HepG2 (cell line): Measurements from ENCODE around the gene PIEZO1. TPM values are rescaled to one million over a fixed set of nuclear protein-coding genes. Genes with fewer than 3 reads are reported as not detected.
A peak's percentile ranks its signal among the peaks of the same experiment; 100 is the strongest.

ENCODE experiments used
- AGO2 ChIP-seq: fragments of 200-400 bp; formaldehyde crosslinking; optimal IDR thresholded peaks from 2 replicates; pipeline ENCODE3; 2017; ENCODE audit warnings: mild to moderate bottlenecking, low read depth, low read length, moderate library complexity
- ARNT2 ChIP-seq: sonication (generic); formaldehyde crosslinking; IDR thresholded peaks from 2 replicates; pipeline ENCODE4 v1.8.0; 2022; ENCODE audit warnings: mild to moderate bottlenecking, low read depth, missing genetic modification reagents, moderate library complexity
- ATF6 ChIP-seq: sonication (generic); formaldehyde crosslinking; conservative IDR thresholded peaks from 2 replicates; pipeline ENCODE4 v1.4.0; 2020; ENCODE audit warnings: missing genetic modification reagents
- E2F5 ChIP-seq: sonication (generic); formaldehyde crosslinking; conservative IDR thresholded peaks from 2 replicates; pipeline ENCODE4 v1.4.0; 2020; ENCODE audit warnings: missing genetic modification reagents
- FOXO1 ChIP-seq: sonication (generic); formaldehyde crosslinking; IDR thresholded peaks from 2 replicates; pipeline ENCODE4 v1.4.0; 2020; ENCODE audit warnings: missing genetic modification reagents
- HCFC1 ChIP-seq: fragments of 150-350 bp; IDR thresholded peaks from 2 replicates; pipeline ENCODE4 v1.6.1; 2014; ENCODE audit warnings: low read depth, low read length
- HMGXB4 ChIP-seq, 2 experiments: sonication (generic) in 1 of 2; formaldehyde crosslinking in 1 of 2; IDR thresholded peaks; 2 replicates each; pipeline versions ENCODE4 v1.4.0 to v1.6.1; 2018 to 2020; ENCODE audit warnings: missing genetic modification reagents in 2 of 2, borderline replicate concordance in 1 of 2, low read depth in 1 of 2, mild to moderate bottlenecking in 1 of 2, missing biosample characterization in 1 of 2
- JDP2 ChIP-seq: sonication (generic); formaldehyde crosslinking; IDR thresholded peaks from 2 replicates; pipeline ENCODE4 v1.8.1; 2022; ENCODE audit warnings: missing genetic modification reagents, borderline replicate concordance
- NFE2L1 ChIP-seq: sonication (generic); formaldehyde crosslinking; IDR thresholded peaks from 2 replicates; pipeline ENCODE4 v1.4.0; 2020; ENCODE audit warnings: missing genetic modification reagents, mild to moderate bottlenecking, borderline replicate concordance
- PHB2 ChIP-seq: fragments of 450-650 bp; IDR thresholded peaks from 2 replicates; pipeline ENCODE4 v1.6.1; 2018; ENCODE audit not compliant: partially characterized antibody
- SIN3B ChIP-seq: fragments of 150-350 bp; IDR thresholded peaks from 2 replicates; pipeline ENCODE4 v1.6.1; 2014; ENCODE audit warnings: low read length
- SMAD9 ChIP-seq: sonication (generic); formaldehyde crosslinking; IDR thresholded peaks from 2 replicates; pipeline ENCODE4 v1.5.1; 2020; ENCODE audit warnings: mild to moderate bottlenecking, missing genetic modification reagents
- SP140L ChIP-seq: sonication (generic); formaldehyde crosslinking; IDR thresholded peaks from 2 replicates; pipeline ENCODE4 v1.4.0; 2020; ENCODE audit warnings: missing genetic modification reagents, borderline replicate concordance
- THAP9 ChIP-seq: sonication (generic); formaldehyde crosslinking; IDR thresholded peaks from 2 replicates; pipeline ENCODE4; 2020; ENCODE audit warnings: missing genetic modification reagents, mild to moderate bottlenecking, borderline replicate concordance
- ZBTB38 ChIP-seq: sonication (generic); formaldehyde crosslinking; IDR thresholded peaks from 2 replicates; pipeline ENCODE4 v1.5.1; 2020; ENCODE audit warnings: mild to moderate bottlenecking, missing genetic modification reagents
- ZBTB7A ChIP-seq: sonication (generic); formaldehyde crosslinking; IDR thresholded peaks from 2 replicates; pipeline ENCODE4 v1.8.0; 2022; ENCODE audit warnings: mild to moderate bottlenecking, missing genetic modification reagents
- ZFP41 ChIP-seq: sonication (generic); formaldehyde crosslinking; IDR thresholded peaks from 2 replicates; pipeline ENCODE4 v1.4.0; 2020; ENCODE audit warnings: mild to moderate bottlenecking, missing genetic modification reagents, borderline replicate concordance
- ZFY ChIP-seq: sonication (generic); formaldehyde crosslinking; IDR thresholded peaks from 2 replicates; pipeline ENCODE4 v1.4.0; 2020; ENCODE audit warnings: missing genetic modification reagents
- ZMYM3 ChIP-seq: sonication (generic); formaldehyde crosslinking; IDR thresholded peaks from 2 replicates; pipeline ENCODE4 v1.5.1; 2020; ENCODE audit warnings: mild to moderate bottlenecking, missing genetic modification reagents
- ZMYM4 ChIP-seq: sonication (generic); formaldehyde crosslinking; IDR thresholded peaks from 2 replicates; pipeline ENCODE4 v1.8.1; 2023; ENCODE audit warnings: mild to moderate bottlenecking, missing genetic modification reagents
- ZNF180 ChIP-seq: sonication (generic); formaldehyde crosslinking; IDR thresholded peaks from 2 replicates; pipeline ENCODE4 v1.4.0; 2020; ENCODE audit warnings: low read depth, missing genetic modification reagents, borderline replicate concordance
- ZNF414 ChIP-seq: sonication (generic); formaldehyde crosslinking; IDR thresholded peaks from 2 replicates; pipeline ENCODE4 v1.5.0; 2020; ENCODE audit warnings: missing genetic modification reagents
- ZNF629 ChIP-seq: sonication (generic); formaldehyde crosslinking; conservative IDR thresholded peaks from 2 replicates; pipeline ENCODE4 v1.5.0; 2020; ENCODE audit warnings: missing genetic modification reagents
- polyA plus RNA-seq, 8 experiments: library from polyadenylated mRNA; depleted of rRNA in 3 of 8; stranded (reverse) in 7 of 8; unstranded in 1 of 8; fragments of >200 nt; fragmentation: Illumina TruSeq in 4 of 8; extraction: Trizol in 4 of 8; gene quantifications; 2 replicates each; pipeline versions ENCODE4 v1.2.1 to v1.2.3, GENCODE V29; 2011 to 2016; ENCODE audit warnings: low read depth in 4 of 8, missing spikeins in 1 of 8, mixed read lengths in 1 of 8; ENCODE audit not compliant: insufficient read depth in 1 of 8
- total RNA-seq, 5 experiments: library from RNA; depleted of rRNA; stranded (reverse); fragments of >200 nt; fragmentation: Illumina TruSeq; extraction: Trizol; gene quantifications; 2 replicates each; pipeline ENCODE4 v1.2.3, GENCODE V29; 2016; ENCODE audit warnings: low read depth in 1 of 5

PIEZO1 gene
- total and polyA plus RNA-seq, 2 of the 13 experiments (the other 11 are each of a cell fraction or from before 2014, with no cell fraction given) = 67.9 to 85.0 TPM

GRCh38 chr16:88762258-88762870 lies 22.7 kb downstream of the PIEZO1 start (continued):
- TF ChIP-seq ZNF414 (CRISPR knock-in tag) = no peak
- no peak for TF ChIP-seq PHB2
- TF ChIP-seq SMAD9 (CRISPR knock-in tag) = no peak
- TF ChIP-seq ZBTB7A (CRISPR knock-in tag) = 0 out of 2 replicates have a peak, but pooled peaks have one; percentile 23
- TF ChIP-seq HCFC1 = no peak
- no peak for TF ChIP-seq ZMYM3 (CRISPR knock-in tag)
- no peak for TF ChIP-seq FOXO1 (CRISPR knock-in tag)
- no peak for TF ChIP-seq ZNF629 (CRISPR knock-in tag)
- no peak for TF ChIP-seq ARNT2 (CRISPR knock-in tag)
- TF ChIP-seq E2F5 (CRISPR knock-in tag) = no peak
- TF ChIP-seq ZBTB38 = 0 out of 2 replicates have a peak, but pooled peaks have one; percentile 17
- peak; percentile 57 for TF ChIP-seq AGO2
- TF ChIP-seq JDP2 (CRISPR knock-in tag) = no peak
- 0 out of 2 replicates have a peak, but pooled peaks have one; percentile 5 for TF ChIP-seq THAP9 (CRISPR knock-in tag)
- no peak for TF ChIP-seq SIN3B
- TF ChIP-seq HMGXB4 (CRISPR knock-in tag; IDR thresholded peaks at IDR 0.05; ENCODE audit: borderline replicate concordance in 1 of 2, low read depth in 1 of 2) = no peak
- TF ChIP-seq ZFP41 (CRISPR knock-in tag) = no peak
- TF ChIP-seq ZMYM4 (CRISPR knock-in tag) = no peak
- no peak for TF ChIP-seq ZFY
- TF ChIP-seq SP140L (CRISPR knock-in tag) = no peak
- TF ChIP-seq ZNF180 (CRISPR knock-in tag) = no peak
- no peak for TF ChIP-seq ATF6
- TF ChIP-seq NFE2L1 (CRISPR knock-in tag) = no peak
